Mucosa of gallbladder (tissue), 1 donor: ENCODE data around the gene DNAH2. TPM values are rescaled to one million over a fixed set of nuclear protein-coding genes. Genes with fewer than 3 reads are reported as not detected.

Experiments used
- DNase-seq: peaks from one replicate; pipeline ENCODE4 v3.0.0-alpha.2; 2020; ENCODE audit warnings: low spot score
- total RNA-seq: library from RNA; stranded (reverse); gene quantifications from one replicate; pipeline ENCODE4 v1.2.1, GENCODE V29; 2021
- donor health status: DM: no; HTN: no; CAD: no.

Gene DNAH2
- total RNA-seq, 1 donor from 2014 or later: 0.95 TPM

DNA sequence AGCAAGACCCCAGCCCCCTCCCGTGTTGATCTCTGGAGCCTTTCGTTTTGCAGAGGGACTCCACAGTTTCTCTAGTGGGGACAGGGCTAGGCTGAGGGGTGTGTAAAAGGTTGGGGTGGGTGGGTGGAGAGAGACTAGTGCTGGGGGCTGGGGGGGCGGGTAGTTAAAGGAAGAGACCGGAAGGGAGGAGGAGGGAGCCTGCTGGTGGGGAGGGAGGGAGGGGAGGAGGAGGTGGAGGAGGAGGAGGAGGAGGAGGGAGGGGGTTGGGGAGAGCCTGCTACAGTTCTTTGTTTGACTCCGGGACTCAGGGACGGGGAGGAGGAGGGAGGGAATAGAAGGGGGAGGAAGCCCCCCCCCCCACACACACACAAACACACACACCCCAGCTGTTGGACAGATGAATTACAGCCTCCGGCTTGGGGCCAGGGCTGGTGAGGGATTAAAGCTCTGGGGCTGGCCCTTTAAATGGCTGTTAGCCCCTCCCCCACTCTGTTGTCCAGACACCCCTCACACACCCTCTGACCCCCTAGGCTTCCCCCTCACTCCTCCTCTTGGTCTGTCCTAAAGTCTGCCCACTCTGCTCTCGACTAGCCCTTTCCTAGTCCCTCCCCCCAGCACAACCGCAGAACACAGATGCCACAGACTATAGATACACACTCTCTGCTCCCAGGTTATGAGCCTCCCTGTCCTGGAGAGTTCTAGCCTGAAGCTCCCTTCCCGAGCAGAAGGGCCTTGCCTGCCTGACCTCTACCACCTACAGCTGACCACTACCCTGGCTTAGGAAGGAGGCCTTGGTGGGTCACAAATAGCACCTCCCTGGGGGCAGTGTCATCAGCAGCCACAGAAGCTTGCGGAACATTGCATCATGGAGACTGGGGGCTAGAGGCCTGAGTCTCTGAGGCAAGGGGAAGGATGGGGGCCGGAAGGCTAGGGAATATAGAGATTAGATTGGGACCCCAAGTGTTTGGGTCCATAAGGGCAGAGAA, 120.8 kb downstream of the DNAH2 start:
- DNase-seq: no peak

DNA sequence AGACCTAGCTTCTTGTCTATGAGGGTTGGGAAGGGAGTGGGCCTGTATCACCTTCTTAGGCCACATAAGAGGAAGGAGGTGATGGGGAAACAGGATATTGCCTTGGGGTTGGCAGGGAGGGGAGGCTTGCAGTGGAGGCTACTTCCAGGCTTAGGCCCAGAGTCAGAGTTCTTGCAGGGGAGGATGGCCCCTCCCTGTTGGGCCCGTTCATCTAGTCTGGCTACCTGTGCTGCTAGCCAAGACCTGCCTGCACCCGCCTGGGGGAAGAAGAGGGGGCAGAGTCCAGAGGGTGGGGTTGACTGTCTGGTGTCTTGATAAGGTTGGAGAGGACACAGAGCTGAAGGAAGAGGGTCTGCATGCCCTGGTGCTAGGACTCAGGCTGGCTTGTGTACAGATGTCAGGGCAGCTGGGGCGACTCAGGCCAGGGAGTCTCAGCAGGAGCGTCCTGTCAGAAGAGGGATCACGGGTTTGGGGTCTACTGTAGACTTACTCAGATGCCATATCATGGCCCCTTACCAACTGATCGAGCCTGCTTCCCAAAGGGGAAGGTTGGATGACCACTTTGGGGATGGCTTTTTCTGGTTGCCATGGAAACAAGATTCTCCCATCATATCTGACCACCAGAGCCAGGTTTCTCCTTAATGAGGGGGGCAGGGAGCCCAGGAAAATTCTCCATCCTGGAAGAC, 121.8 kb downstream of the DNAH2 start:
- peak; percentile 54 for DNase-seq

DNA sequence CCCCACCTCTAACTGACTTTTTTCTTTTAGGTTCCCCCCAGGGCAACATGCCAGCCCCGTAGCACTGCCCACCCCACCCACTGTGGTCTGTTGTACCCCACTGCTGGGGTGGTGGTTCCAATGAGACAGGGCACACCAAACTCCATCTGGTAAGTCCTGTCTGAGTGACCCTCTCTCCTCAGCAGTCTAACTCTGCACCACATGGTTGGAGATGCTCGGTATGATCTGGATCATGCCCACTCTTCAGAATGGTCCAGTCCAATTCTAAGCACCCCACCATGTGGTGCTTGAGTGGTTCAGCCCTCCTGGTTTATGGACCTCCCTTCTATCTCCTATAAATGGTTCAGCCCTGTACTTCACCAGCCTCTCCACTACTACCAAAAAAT, 122.3 kb downstream of the DNAH2 start:
- DNase-seq: no peak

DNA sequence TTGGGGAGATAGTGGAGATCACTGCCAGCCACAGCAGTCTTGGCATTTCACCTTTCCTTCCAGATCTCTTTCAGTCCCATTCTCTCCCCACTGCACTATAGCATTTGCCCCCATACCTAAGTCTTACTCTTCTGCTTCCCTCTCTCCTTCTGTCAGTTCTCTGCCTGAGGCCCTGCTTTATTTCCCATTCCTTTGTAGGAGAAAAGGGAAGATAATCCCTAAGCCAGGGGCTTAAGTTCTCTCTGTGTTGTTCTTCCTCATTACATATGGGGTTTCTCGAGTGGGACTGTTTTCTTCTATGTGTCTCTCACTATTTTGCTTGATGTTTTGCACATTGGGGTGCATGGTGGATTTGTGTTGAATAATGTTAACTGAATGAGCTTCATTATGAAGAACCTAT, 122.9 kb downstream of the DNAH2 start:
- DNase-seq: no peak

DNA sequence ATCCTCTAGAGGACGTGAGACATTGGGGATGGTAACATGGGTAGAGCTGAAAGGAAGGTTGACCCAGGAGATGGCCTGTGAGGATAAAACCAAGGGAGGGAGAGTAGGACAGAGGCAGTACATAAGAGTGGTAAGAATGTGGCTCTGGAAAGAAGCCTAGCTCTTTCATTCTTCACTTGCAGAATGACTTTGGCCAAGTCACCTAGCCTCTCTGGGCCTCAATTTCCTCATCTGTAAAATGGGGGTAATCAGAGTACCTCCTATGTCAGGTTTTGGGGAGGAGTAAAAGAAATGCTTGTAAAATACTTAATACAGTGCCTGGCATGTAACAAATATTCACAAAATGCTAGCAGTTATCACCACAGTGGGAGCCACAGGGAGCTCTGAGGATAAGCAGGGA, 123.3 kb downstream of the DNAH2 start:
- DNase-seq: no peak

GRCh38 chr17:7841396-7841914, 123.9 kb downstream of the DNAH2 start:
- peak; percentile 87 for DNase-seq

- peak; percentile 90 for DNase-seq
Measured at GRCh38 chr17:7841915-7842379, 124.4 kb downstream of the DNAH2 start.

DNA sequence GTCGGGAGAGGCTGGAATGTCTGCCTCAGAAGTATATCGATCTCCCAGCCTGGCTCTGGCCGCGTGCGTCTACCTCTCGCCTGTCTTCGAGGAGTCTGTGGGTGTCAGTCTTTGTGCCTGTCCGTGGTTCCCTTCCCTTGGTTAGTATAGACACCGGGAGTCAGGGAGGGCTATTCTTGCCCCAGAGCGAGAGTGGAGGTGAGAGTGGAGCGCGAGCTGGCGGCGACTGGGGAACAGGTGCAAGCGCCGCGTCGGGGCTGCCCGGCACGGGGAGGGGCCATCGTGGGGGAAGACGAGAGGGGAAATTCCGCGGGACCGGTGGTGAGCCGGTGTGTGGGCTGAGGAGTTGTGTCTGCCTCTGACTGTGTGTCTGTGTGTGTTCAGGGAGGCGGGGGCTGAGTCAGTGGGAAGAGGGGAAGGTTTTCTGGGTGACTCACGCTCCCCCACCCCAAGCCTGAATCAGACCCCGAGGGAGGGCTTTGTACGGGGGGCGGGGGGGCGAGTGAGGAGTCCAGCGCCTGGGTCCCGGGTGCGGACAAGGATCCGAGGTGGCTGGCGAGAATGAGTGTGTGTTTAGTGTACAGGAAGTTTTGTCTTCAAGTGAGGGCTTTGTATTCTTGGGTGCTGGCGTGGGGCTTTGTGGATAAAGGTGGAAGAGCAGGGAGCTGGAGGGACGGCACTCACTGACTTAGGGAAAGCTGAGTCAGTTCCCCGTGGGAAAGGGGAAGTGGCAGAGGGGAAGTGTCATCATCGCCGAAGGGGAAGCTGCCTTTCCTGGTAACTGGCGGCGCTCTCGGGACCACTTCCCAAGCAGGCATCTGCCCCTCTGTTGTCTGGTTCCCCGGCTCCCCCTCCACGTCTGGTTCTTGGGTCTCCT, 125.1 kb downstream of the DNAH2 start:
- peak; percentile 70 for DNase-seq

- no peak for DNase-seq
Measured at GRCh38 chr17:7843257-7843535, 125.7 kb downstream of the DNAH2 start.

- peak; percentile 85 for DNase-seq
Measured at GRCh38 chr17:7843536-7844291, 126.2 kb downstream of the DNAH2 start.

GRCh38 chr17:7844292-7845154, 127.0 kb downstream of the DNAH2 start:
- DNase-seq: peak; percentile 93

DNA sequence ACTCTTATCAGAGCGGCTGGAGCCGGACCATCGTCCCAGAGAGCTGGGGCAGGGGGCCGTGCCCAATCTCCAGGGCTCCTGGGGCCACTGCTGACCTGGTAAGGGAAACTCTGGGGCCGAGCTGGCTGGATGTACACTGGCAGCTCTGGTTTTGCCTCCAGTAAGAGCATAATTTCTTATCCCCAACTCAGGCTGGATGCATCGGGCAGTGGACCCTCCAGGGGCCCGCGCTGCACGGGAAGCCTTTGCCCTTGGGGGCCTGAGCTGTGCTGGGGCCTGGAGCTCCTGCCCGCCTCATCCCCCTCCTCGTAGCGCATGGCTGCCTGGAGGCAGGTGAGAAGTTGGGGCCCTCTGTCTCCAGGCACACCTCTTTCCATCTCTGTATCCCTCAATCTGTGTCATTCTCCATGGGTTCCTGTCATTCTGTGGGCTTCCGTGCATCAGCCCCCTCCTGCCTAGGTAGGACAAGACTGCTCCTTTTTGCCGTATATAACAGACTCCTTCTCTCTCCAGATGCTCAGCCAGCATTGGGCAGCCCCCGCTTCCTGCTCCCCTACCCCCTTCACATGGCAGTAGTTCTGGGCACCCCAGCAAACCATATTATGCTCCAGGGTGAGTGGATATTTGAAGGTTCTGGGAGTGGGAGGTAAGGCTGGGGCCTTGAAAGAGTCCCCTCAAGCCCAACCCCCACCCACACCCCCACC, 128.0 kb downstream of the DNAH2 start:
- DNase-seq: no peak

- DNase-seq: no peak
Measured at GRCh38 chr17:7846063-7846735, 128.7 kb downstream of the DNAH2 start.

- DNase-seq: no peak
Measured at GRCh38 chr17:7846765-7847661, 129.5 kb downstream of the DNAH2 start.

- DNase-seq: no peak
Measured at GRCh38 chr17:7848131-7848579, 130.6 kb downstream of the DNAH2 start.

- DNase-seq: no peak
Measured at GRCh38 chr17:7848739-7849129, 131.2 kb downstream of the DNAH2 start.

DNA sequence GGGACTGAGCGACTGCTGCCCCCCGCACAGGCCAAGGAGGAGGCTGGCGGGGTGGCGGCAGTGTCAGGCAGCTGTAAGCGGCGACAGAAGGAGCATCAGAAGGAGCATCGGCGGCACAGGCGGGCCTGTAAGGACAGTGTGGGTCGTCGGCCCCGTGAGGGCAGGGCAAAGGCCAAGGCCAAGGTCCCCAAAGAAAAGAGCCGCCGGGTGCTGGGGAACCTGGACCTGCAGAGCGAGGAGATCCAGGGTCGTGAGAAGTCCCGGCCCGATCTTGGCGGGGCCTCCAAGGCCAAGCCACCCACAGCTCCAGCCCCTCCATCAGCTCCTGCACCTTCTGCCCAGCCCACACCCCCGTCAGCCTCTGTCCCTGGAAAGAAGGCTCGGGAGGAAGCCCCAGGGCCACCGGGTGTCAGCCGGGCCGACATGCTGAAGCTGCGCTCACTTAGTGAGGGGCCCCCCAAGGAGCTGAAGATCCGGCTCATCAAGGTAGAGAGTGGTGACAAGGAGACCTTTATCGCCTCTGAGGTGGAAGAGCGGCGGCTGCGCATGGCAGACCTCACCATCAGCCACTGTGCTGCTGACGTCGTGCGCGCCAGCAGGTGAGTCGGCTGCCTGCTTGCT, 131.7 kb downstream of the DNAH2 start:
- no peak for DNase-seq
